ENCODE measurements around the gene NT5DC4.

The NT5DC4 gene

DNA sequence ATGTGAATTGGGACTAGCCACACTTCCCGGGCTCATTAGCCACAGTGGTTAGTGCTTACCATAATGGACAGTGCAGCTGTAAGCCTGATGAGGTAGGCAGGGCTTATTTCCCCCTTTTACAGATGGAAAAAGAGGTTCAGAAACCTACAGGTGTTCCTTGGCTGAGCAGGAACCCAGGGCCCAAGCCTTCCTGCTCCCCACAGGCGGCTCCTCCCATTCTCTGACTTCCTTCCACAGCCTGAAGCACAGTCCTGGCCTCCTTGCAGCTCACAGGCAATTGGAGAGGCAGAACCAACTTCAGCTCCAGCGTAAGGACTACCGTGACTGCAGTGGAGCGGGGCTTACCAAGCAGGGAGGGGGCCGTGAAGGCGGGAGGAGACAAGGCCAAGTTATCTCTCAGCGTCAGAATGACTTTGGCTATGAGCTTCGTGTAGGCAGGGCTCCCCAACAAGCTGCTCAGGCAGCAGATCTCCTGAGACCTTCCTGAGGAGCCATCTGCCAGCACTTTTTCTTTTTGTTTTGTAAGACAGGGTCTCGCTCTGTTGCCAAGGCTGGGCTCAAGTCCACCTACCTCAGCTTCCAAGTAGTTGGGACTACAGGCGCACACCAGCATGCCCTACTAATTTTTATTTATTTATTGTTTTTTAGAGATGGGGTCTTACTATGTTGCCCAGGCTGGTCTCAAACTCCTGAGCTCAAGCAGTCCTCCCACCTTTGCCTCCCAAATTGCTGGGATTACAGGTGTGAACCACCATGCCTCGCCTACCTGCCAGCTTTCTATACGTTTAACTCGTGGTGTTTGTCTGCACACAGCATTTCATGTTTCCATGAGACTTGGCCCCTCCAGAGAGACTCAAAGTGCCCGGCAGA lies 34.2 kb upstream of the NT5DC4 start:
- H3K36me3 ChIP-seq (ENCODE audit: control insufficient read depth in 2 of 2, insufficient read depth in 2 of 2, low read length in 2 of 2): no peaks in the 10 kb centered on the region
- no peak overlapping the region for H3K27ac ChIP-seq (ENCODE audit: low read depth in 2 of 2, low read length in 2 of 2)
- no peaks in the 10 kb centered on the region for H3K9me3 ChIP-seq (ENCODE audit: control insufficient read depth in 2 of 2, low read length in 2 of 2)
- H3K4me3 ChIP-seq (ENCODE audit: low read length in 2 of 2): no peak overlapping the region
- no peak overlapping the region for H3K9ac ChIP-seq (ENCODE audit: low read depth in 1 of 2, low read length in 2 of 2)
- H3K4me1 ChIP-seq (ENCODE audit: control insufficient read depth in 2 of 2, insufficient read depth in 2 of 2, low read length in 2 of 2): peaks cover 3 to 23% of the 10 kb centered on the region in 2 donors
- no peaks in the 10 kb centered on the region for H3K27me3 ChIP-seq (ENCODE audit: control insufficient read depth in 2 of 2, insufficient read depth in 2 of 2, low read length in 2 of 2)

DNA sequence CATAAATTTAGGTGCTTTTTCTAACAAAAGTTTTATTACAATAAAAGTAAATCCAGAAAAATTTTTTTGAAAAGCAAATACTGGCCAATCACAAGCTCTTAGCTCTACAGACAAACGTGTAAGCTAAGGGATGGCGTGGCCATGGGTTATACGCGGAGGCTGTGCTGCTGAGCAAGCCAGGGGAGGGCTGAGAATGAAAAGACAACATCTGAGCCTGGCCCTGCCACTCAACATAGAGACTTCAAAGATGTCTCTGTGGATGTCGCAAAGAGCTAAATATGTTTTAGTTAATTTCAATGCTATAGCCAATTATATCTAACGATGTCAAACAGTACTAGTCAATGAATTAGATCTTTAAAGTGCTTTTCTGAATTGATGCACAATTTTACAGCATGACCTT lies 33.3 kb upstream of the NT5DC4 start:
- peaks cover 4 to 29% of the 10 kb centered on the region in 2 donors for H3K4me1 ChIP-seq (ENCODE audit: control insufficient read depth in 2 of 2, insufficient read depth in 2 of 2, low read length in 2 of 2)
- H3K36me3 ChIP-seq (ENCODE audit: control insufficient read depth in 2 of 2, insufficient read depth in 2 of 2, low read length in 2 of 2): no peaks in the 10 kb centered on the region
- H3K9me3 ChIP-seq (ENCODE audit: control insufficient read depth in 2 of 2, low read length in 2 of 2): no peaks in the 10 kb centered on the region
- peak overlapping the region in 1 of 2 donors; percentile 71 for H3K27ac ChIP-seq (ENCODE audit: low read depth in 2 of 2, low read length in 2 of 2)
- H3K4me3 ChIP-seq (ENCODE audit: low read length in 2 of 2): no peak overlapping the region
- no peaks in the 10 kb centered on the region for H3K27me3 ChIP-seq (ENCODE audit: control insufficient read depth in 2 of 2, insufficient read depth in 2 of 2, low read length in 2 of 2)
- no peak overlapping the region for H3K9ac ChIP-seq (ENCODE audit: low read depth in 1 of 2, low read length in 2 of 2)

DNA sequence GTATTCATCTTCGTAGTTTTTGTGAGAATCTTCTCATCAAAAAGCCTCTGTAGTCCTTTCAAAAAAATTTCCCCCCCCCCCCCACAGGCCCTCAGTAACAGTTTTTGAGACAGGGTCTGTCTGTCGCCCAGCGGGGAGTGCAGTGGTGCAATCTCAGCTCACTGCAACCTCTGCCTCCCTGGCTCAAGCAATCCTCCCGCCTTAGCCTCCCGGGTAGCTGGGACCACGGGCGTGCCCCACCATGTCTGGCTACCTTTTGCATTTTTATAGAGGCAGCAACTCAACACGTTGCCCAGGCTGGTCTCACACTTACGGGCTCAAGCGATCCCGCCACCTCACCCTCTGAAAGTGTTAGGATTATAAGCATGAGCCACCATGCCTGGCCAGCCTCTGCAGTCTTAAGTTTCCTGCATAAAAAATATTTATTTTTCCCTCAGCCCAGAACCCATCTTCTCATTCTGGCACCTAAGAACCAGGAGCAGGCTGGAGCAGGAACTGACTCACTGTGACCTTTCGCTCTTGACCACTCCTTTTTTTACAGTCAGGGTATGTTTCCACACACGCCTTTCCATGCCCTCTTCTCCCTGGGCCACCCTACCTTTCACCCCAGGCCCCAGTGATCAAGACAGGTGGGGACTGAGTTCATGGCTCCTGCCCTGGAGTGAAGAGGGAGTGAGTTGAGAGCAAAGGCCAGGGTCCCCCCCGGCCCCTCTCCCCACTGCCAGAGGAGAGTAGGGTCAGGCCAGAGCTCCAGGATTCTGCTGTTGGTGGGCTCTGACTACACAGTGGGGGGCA lies 32.5 kb upstream of the NT5DC4 start:
- Histone ChIP-seq H3K4me1 (ENCODE audit: control insufficient read depth in 2 of 2, insufficient read depth in 2 of 2, low read length in 2 of 2) (peaks cover 7 to 32% of the 10 kb centered on the region in 2 donors), H3K9ac (ENCODE audit: low read depth in 1 of 2, low read length in 2 of 2) (no peak overlapping the region), H3K27ac (ENCODE audit: low read depth in 2 of 2, low read length in 2 of 2) (peak overlapping the region; percentile 55 to 71)

DNA sequence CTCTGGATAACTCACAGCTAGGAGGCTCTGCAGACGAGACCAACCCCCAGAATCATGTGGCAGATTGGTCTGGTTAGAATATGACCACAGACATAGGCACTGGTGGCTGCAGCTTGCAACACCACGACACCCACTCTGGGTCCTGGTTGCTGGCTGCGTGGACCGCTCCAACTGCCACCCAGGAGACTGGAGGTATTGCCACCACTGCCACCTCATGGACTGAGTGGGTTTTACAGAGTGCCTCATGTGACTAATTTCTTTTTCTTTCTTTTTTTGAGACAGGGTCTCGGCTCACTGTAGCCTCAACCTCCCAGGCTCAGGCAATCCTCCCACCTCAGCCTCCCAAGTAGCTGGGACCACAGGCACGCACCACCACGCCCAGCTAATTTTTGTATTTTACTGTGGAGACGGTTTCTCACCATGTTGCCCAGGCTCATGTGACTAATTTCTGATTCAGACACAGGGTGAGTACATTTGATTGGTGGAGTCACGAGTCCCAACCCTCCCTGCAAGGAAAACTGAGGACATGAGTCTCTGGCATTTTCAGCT lies 29.9 kb upstream of the NT5DC4 start:
- Histone ChIP-seq H3K4me3 (ENCODE audit: low read length in 2 of 2) (peak overlapping the region in 1 of 2 donors; percentile 41), H3K9ac (ENCODE audit: low read depth in 1 of 2, low read length in 2 of 2) (peak overlapping the region; percentile 9 to 58), H3K27ac (ENCODE audit: low read depth in 2 of 2, low read length in 2 of 2) (peak overlapping the region; percentile 11 to 25), H3K36me3 (ENCODE audit: control insufficient read depth in 2 of 2, insufficient read depth in 2 of 2, low read length in 2 of 2) (no peaks in the 10 kb centered on the region), H3K9me3 (ENCODE audit: control insufficient read depth in 2 of 2, low read length in 2 of 2) (no peaks in the 10 kb centered on the region), H3K27me3 (ENCODE audit: control insufficient read depth in 2 of 2, insufficient read depth in 2 of 2, low read length in 2 of 2) (no peaks in the 10 kb centered on the region), H3K4me1 (ENCODE audit: control insufficient read depth in 2 of 2, insufficient read depth in 2 of 2, low read length in 2 of 2) (peaks cover 7 to 32% of the 10 kb centered on the region in 2 donors)

More for the DNA sequence above, 32.5 kb upstream of the NT5DC4 start:
- Histone ChIP-seq H3K27me3 (ENCODE audit: control insufficient read depth in 2 of 2, insufficient read depth in 2 of 2, low read length in 2 of 2) (no peaks in the 10 kb centered on the region), H3K4me3 (ENCODE audit: low read length in 2 of 2) (no peak overlapping the region), H3K9me3 (ENCODE audit: control insufficient read depth in 2 of 2, low read length in 2 of 2) (no peaks in the 10 kb centered on the region), H3K36me3 (ENCODE audit: control insufficient read depth in 2 of 2, insufficient read depth in 2 of 2, low read length in 2 of 2) (no peaks in the 10 kb centered on the region)

DNA sequence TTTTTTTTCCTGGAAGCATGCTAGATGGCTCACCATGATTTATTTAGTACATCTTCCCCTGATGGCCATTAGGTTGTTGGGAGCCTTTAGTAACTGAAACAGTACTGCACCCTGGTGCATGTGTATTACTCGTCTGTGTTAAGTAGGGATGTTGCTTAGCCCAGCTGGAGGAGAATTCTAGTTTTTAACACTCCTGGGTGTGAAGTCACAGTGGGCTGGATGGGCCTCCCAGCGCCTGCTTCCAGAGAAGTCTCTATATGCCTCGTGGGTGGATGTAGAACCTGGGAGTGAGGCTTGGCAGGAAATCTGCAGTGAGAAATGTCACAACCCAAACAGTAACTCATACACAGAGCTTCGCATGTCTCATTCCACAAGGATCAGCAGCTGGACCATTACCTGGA lies 28.9 kb upstream of the NT5DC4 start:
- Histone ChIP-seq H3K9me3 (ENCODE audit: control insufficient read depth in 2 of 2, low read length in 2 of 2) (no peaks in the 10 kb centered on the region), H3K36me3 (ENCODE audit: control insufficient read depth in 2 of 2, insufficient read depth in 2 of 2, low read length in 2 of 2) (no peaks in the 10 kb centered on the region), H3K27me3 (ENCODE audit: control insufficient read depth in 2 of 2, insufficient read depth in 2 of 2, low read length in 2 of 2) (no peaks in the 10 kb centered on the region), H3K27ac (ENCODE audit: low read depth in 2 of 2, low read length in 2 of 2) (peak overlapping the region; percentile 63 to 69), H3K4me1 (ENCODE audit: control insufficient read depth in 2 of 2, insufficient read depth in 2 of 2, low read length in 2 of 2) (peaks cover 5 to 30% of the 10 kb centered on the region in 2 donors), H3K4me3 (ENCODE audit: low read length in 2 of 2) (no peak overlapping the region), H3K9ac (ENCODE audit: low read depth in 1 of 2, low read length in 2 of 2) (no peak overlapping the region)

DNA sequence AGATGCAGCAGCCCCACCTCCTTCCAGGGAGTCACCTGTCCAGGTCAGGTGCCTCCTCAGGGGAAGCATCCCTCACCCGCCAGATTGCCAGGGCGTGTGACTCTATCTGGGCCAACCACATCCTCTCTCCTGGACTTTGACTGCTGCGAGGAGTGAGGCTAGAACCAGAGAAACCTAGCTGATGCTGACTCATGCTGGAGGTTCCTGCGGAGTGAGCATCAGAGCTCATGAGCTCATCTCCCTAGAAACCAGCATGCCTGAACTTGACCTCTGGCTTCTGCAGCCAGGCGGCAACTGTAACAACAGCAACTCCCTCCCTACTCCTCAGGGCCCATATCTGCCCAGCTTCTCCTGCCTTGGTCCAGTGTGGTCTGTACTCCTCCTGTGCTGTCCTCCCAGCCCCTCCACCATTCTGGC lies 28.3 kb upstream of the NT5DC4 start:
- H3K27ac ChIP-seq (ENCODE audit: low read depth in 2 of 2, low read length in 2 of 2): peak overlapping the region; percentile 63 to 69

DNA sequence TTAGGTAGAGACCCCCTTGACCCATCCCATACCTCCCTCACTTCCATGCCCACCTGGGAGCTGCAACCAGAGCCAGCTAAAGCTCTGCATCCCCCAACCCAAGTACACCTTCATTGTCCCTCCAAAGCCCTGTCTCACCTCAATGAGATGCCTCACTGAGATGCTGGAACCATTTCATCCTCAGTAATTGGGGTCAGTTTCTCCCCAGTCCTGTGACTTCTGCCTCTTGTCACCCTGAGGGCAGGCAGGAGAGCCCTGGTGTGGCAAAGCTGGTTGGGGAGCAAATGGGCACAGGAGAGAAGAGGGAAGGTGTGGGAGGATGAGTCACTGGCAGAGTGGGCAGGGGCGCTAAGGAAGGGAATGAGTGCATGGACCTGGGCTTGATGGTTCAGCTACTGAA lies 27.9 kb upstream of the NT5DC4 start:
- Histone ChIP-seq H3K36me3 (ENCODE audit: control insufficient read depth in 2 of 2, insufficient read depth in 2 of 2, low read length in 2 of 2) (no peaks in the 10 kb centered on the region), H3K4me1 (ENCODE audit: control insufficient read depth in 2 of 2, insufficient read depth in 2 of 2, low read length in 2 of 2) (peaks cover 5 to 30% of the 10 kb centered on the region in 2 donors), H3K4me3 (ENCODE audit: low read length in 2 of 2) (no peak overlapping the region), H3K9me3 (ENCODE audit: control insufficient read depth in 2 of 2, low read length in 2 of 2) (no peaks in the 10 kb centered on the region), H3K27me3 (ENCODE audit: control insufficient read depth in 2 of 2, insufficient read depth in 2 of 2, low read length in 2 of 2) (no peaks in the 10 kb centered on the region), H3K9ac (ENCODE audit: low read depth in 1 of 2, low read length in 2 of 2) (no peak overlapping the region), H3K27ac (ENCODE audit: low read depth in 2 of 2, low read length in 2 of 2) (peak overlapping the region; percentile 38 to 69)

More for the DNA sequence above, 28.3 kb upstream of the NT5DC4 start:
- no peaks in the 10 kb centered on the region for H3K9me3 ChIP-seq (ENCODE audit: control insufficient read depth in 2 of 2, low read length in 2 of 2)
- H3K4me1 ChIP-seq (ENCODE audit: control insufficient read depth in 2 of 2, insufficient read depth in 2 of 2, low read length in 2 of 2): peaks cover 5 to 30% of the 10 kb centered on the region in 2 donors
- H3K9ac ChIP-seq (ENCODE audit: low read depth in 1 of 2, low read length in 2 of 2): no peak overlapping the region
- H3K4me3 ChIP-seq (ENCODE audit: low read length in 2 of 2): no peak overlapping the region
- no peaks in the 10 kb centered on the region for H3K27me3 ChIP-seq (ENCODE audit: control insufficient read depth in 2 of 2, insufficient read depth in 2 of 2, low read length in 2 of 2)
- no peaks in the 10 kb centered on the region for H3K36me3 ChIP-seq (ENCODE audit: control insufficient read depth in 2 of 2, insufficient read depth in 2 of 2, low read length in 2 of 2)

DNA sequence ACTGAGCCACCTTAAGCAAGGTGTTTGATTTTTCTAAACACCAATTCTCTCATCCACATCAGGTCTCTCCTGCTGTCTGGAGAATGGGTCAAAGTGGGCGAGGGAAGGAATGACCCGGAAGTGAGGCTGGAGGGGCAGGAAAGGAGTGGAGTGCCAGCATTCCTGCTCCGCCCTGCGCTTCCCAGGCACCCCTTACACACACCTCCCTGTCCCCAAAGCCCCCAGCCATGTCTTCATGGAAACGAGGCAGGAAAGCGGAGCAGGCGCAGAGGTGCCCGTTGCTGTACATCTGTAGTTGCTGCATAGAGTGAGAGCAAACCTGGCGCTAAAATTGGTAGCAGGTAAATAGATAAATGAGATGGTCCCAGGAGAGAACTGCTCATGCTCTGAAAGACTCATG lies 27.2 kb upstream of the NT5DC4 start:
- Histone ChIP-seq H3K9ac (ENCODE audit: low read depth in 1 of 2, low read length in 2 of 2) (no peak overlapping the region), H3K4me1 (ENCODE audit: control insufficient read depth in 2 of 2, insufficient read depth in 2 of 2, low read length in 2 of 2) (peaks cover 5 to 25% of the 10 kb centered on the region in 2 donors), H3K27ac (ENCODE audit: low read depth in 2 of 2, low read length in 2 of 2) (no peak overlapping the region), H3K9me3 (ENCODE audit: control insufficient read depth in 2 of 2, low read length in 2 of 2) (no peaks in the 10 kb centered on the region), H3K27me3 (ENCODE audit: control insufficient read depth in 2 of 2, insufficient read depth in 2 of 2, low read length in 2 of 2) (no peaks in the 10 kb centered on the region), H3K36me3 (ENCODE audit: control insufficient read depth in 2 of 2, insufficient read depth in 2 of 2, low read length in 2 of 2) (no peaks in the 10 kb centered on the region), H3K4me3 (ENCODE audit: low read length in 2 of 2) (no peak overlapping the region)

DNA sequence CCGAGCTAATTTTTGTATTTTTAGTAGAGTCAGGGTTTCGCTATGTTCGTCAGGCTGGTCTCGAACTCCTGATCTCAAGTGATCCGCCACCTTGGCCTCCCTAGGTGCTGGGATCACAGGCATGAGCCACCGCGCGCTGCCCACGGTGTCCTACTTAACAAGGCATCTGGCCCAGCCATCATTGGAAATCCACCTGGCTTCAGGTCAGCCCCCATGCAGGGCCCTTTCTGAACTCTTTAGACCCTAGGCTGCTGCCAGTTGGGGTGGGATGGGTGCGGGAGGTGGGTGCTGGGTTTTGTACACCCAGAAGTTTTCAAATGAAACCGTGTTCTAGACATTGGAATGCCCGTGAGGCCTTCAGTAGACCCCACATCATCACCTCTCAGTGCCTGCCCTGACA lies 26.6 kb upstream of the NT5DC4 start:
- Histone ChIP-seq H3K4me3 (ENCODE audit: low read length in 2 of 2) (no peak overlapping the region), H3K4me1 (ENCODE audit: control insufficient read depth in 2 of 2, insufficient read depth in 2 of 2, low read length in 2 of 2) (peaks cover 5 to 19% of the 10 kb centered on the region in 2 donors), H3K27ac (ENCODE audit: low read depth in 2 of 2, low read length in 2 of 2) (no peak overlapping the region), H3K9ac (ENCODE audit: low read depth in 1 of 2, low read length in 2 of 2) (no peak overlapping the region), H3K36me3 (ENCODE audit: control insufficient read depth in 2 of 2, insufficient read depth in 2 of 2, low read length in 2 of 2) (no peaks in the 10 kb centered on the region), H3K27me3 (ENCODE audit: control insufficient read depth in 2 of 2, insufficient read depth in 2 of 2, low read length in 2 of 2) (no peaks in the 10 kb centered on the region), H3K9me3 (ENCODE audit: control insufficient read depth in 2 of 2, low read length in 2 of 2) (no peaks in the 10 kb centered on the region)
